GM21423 (cell line): ENCODE measurements around the gene MCOLN1.

Experiments used
- ATAC-seq: cut with Tn5 transposase; IDR thresholded peaks from one replicate; pipeline ENCODE4 v1.9.1; 2021; ENCODE audit warnings: mild to moderate bottlenecking, moderate library complexity; ENCODE audit not compliant: unreplicated experiment

MCOLN1 gene

DNA sequence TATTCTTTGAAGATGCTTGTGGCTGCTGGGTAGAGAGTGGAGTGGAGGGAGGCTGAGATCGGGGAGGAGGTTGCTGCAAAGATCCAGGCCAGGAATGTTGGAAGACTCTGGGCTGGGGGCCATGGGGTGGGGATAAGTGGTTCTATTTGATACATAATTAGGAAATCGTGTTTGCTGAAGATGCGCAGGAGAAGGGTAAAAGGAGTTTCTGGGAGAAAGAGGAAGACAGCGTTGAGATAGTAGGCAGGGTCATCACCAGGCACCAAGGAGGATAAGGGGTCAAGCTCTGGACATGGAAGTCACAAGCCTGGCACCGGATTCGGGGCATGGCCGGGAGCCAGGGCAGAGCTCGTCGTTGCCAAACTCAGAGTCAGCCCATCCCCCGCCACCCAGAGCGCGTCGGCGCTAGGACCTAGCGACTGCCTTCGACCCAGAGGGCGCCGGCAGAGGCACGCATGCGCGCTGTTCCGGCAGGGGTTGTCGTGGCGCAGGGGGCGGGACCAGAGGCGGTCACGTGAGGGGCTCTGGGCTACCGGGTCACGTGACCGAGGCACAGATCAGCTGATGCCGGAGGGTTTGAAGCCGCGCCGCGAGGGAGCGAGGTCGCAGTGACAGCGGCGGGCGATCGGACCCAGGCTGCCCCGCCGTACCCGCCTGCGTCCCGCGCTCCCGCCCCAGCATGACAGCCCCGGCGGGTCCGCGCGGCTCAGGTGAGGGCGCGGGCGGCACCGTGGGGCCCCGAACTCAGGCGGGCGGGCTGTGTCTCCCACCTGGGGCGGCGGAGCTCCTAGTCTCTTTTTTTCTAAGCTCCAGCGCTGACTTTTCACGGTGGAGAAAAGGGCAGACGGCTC is at the start of gene MCOLN1:
Gene MCOLN1, plus strand, starts transcription at position 553 of the 851 bp plus-strand sequence. Its CDS starts 127 bp downstream, at position 680.
- ATAC-seq = peak; percentile 89

DNA sequence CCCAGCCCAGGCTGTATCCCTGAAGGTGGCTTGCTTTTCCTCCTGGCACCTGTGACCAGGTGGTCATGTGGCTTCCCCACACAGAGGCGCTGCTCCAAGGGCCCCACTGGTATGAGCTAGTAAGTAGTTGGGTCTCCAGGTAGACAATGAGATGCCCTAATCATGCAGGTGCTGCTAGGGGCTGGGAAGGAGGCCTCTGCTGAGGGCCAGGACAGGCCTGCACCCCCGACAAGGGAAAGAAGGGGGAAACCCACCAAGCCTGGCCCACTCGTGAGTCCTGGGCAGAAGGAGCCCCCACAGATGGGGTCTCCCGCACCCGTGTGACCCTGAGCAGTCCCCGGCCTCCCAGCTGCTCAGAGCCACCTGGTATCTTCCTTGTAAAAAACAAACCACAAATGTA is 46.8 kb upstream of the MCOLN1 start:
- no peak for ATAC-seq

DNA sequence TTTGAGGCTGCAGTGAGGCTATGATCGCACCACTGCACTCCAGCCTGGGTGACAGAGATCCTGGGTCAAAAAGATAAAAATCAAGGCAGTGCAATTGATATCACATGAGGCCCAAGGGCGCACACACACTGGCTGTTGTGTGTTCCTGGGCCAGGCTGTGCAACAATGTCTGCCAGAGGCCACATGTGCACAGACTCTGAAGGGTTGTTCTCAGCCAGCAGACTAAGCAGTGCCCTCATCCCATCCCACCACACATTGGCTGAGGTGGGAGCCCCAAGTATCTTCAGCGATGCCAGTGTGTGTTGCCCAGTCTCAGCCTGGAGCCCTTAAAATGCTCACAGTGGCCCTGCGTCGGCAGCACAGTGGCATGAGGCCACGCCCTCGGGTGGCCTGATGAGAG is 46.2 kb upstream of the MCOLN1 start:
- no peak for ATAC-seq

DNA sequence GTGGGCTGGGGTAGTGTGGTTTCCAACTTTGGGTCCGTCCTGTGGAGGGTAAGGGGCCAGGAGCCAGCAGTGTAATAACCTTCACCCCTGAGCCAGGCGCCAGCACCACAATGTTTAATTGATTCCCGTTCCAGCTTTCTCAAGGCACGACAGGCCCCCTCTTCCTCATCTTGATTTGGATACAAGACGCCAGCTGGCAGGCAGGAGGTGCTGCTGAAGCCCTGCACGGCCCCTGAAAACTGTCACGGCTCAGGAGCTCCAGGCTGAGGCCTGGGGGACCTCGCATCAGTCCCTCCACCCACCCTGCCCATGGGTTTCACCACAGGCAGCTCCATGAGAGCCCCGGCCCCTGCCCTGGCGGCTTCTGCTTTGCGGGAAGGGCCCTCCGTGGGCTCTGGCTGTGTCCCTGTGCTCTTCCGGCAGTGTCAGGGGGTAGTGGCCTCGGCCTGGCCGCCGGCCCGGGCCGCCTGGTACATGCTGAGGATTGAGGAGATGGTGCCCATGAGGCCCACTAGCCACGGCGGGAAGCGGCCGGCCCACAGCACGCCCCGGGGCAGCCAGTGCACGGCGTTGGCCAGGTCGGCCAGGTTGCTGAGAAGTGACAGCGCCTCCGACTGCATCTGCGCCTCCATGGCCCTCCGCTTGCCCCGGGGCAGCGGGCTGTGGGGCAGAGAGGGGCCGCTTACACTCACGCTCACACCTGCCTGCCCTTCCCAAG is 45.5 kb upstream of the MCOLN1 start:
- ATAC-seq = no peak

DNA sequence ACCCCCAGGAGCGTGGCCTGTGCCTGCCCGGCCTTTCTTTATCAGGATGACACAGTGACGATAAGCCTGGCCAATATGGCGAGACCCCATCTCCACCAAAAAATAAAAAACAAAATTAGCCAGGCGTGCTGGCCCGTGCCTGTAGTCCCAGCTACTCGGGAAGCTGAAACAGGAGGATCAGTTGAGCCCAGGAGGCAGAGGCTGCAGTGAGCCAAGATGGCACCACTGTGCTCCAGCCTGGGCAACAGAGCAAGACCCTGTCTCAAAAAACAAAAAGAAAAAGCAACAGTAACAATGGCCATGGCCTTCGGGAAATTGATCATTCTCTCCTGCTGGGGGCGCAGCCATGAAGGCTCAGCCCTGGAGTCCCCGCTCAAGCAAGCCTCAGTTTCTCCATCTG is 44.7 kb upstream of the MCOLN1 start:
- no peak for ATAC-seq

DNA sequence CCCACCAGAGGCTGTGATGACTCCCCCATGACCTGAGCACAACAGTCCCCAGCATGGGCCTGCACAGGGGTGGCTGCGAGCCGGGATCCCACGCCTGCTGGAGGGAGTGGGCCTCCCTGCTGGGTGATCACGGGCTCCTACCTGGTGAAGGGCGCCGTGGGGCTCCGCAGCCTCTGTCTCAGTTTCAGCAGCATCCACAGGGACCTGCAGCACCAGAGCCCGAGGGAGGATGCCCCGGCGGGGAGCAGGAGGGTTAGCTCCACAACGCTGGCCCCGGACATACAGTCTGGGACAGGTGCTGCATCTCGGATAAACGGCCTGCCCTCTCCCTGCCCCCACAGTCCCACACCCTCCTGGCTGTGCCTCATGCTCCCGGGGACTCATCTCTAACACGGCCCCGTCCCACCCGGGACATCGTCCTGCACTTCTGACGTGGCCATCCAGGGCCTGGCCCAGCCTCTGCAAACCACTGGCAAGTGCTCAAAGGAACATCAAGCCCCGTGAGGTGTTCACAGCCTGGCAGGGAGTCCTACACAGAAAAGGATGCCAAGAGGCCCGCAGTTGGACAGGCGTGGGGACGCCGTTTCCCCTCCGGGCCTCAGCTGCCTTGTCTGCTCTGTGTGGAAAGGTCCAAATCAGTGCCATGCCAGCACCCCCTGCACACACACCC is 44.1 kb upstream of the MCOLN1 start:
- ATAC-seq = no peak

DNA sequence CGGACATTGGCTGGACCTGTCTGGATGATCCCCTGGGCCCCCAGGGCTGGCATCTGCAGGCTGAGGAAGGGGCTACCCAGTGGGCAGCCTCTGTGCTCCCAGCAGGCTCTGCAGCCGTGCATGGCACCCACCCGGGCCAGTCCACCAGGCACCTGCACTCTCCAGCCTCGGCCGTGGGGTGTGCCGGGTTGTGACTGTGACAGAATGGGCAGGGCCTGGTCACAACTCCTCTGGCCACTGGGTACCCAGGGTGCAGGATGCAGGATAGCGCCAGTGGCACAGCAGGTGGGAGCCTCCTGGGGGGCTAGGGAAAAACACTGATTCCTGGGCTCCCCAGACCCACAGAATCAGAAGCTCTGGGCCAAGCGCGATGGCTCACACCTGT is 43.6 kb upstream of the MCOLN1 start:
- ATAC-seq = no peak

DNA sequence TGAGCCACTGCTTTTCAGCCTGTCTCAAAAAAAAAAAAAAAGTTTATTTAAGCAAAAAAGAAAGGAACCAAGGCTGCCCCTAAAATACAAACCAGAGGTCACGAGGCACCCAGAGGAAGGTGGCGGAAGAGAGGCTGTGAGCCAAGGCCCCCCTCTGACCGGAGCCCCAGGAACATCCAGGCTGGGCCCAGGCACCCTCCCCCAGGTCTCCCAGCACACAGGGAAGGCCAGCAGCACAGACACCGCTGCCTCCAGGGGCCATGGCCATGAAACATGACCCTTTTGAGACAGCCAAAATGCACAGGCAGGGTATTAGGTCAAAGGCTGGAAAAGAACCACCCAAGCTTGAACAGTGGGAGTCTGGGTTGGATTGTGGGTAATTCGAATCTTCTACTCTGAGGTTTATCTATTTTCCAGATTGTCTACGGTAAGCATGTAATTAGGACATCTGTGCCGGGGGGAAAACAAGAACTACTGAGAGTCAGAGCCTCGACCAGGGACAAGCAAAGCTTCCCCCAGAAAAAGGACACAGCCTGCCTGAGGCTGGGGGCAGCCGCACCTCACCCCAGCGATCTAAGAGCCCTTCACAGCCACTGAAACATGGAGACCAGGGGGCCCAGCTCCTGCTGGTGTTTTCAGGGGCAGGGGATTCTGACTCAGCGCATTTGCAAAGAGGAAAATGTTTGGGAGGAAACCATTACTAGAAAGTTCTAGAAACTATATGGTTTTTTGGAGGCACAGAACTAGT is 42.0 kb upstream of the MCOLN1 start:
- ATAC-seq = no peak

DNA sequence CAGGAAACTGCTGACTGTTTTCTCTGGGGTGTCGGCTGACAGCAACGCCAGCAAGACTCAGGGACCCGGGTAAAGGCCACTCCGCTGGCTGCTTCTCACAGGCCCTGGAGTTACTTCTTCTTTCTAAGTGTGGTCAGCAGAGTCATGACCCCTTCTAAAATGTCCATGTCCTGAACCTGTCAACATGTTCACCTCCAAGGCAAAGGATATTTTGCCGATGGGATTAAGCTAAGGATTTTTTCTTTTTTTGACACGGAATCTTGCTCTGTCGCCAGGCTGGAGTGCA is 41.5 kb upstream of the MCOLN1 start:
- ATAC-seq = no peak

DNA sequence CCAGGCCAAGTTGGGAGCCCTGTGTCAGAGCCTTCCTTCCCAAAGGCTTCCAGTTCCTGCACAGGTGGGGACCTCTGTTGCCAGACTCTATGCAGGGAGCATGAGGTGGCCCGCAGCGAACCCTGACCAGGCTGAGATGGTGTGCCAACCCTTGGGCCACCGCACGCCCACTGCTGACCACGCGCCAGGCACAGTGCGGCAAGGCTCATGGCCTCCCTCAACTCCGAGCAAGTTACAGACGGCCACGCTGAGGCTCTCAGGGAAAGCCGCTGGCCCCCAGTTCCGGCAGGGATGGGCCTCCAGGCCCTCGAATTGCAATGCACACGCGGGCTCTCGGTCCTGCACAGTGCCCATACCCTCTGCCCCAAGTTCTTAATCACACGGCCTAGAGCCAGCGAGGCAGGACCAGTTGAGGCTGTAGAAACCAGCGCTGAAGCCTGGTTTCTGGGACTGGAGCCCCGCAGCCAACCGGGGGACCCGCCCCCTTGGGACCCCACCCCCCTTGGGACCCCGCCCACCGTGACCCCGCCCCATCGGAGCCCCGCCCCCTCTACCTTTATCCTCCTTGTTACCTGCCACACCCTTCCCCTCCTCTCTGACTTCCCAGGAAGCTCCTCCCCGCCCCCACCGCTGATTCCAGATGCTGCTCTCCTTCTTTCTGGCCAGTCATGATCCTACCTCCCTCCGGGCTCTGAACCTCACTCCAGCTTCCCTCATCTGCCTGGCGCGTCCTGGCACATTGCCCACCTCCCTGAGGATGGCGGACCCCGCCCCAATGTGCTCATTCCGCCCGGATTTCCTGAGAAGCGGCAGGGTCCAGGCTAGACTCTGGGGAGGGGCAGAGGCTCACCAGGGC is 39.6 kb upstream of the MCOLN1 start:
- ATAC-seq = no peak

DNA sequence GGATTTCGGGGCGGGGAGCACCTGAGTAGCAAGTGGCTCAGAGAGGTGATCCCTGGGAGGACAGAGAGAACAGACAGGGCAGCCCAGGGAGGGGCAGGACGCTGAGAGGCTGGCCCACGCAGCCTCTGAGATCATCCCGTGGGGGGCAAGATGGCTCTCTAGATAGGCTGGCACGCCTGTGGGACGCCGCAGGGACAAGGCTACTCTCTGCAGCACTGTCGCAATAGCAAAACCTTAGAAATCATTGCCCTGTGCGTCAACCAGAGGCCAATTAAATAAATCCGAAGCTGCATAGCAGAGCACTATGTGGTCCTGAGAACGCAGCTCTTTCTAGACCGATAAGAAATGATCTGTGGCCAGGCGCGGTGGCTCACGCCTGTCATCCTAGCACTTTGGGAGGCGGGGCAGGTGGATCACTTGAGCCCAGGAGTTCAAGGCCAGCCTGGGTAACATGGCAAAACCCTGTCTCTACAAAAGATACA is 38.7 kb upstream of the MCOLN1 start:
- ATAC-seq = no peak

DNA sequence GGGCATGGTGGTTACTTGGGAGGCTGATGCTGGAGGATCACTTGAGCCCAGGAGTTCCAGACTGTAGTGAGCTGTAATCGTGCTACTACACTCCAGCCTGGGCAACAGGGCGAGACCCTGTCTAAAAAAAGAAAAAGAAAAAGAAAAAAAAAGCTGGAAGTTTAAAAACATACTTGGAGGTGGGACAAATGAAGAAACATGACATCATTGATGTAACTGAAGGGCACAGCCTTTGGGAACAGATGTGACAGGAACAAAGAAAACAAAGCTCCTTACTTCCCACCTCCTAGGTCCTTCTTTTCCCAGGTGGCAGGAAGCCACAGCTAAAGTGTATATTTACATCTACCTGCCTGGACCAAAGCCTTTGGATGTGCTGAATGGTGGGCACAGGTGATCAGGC is 35.5 kb upstream of the MCOLN1 start:
- no peak for ATAC-seq

DNA sequence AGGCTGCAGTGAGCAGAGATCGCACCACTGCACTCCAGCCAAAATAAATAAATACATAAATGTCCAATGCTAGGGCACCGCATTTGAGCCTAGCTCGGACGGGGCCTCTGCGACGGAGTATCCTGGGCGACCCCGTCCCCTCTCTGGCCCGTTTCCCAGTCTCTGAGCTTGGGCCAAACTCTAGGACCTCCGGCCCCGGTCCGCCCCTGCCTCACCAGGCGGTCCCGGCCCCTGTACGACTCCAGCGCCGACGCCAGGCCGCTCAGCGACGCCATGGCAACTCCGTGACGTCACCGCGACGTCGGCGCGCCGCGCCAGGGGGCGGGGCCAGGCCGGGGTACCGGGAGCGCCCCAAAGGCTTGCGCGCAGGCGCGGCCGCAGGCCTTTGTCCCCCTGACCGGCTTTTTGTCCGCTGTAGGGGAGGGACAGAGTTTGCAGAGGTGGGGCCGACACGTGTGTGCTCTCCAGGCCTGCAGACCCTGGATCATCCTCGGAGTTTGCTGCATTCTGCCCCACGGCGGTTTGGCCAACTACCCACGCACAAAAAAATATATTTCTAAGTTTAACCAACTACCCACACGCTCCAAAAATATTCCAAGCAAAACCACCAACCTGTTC is 33.6 kb upstream of the MCOLN1 start, which contains the start of gene PEX11G:
Gene PEX11G, minus strand, starts transcription at position 300 of the 618 bp plus-strand sequence. Its CDS starts 25 bp downstream, at position 275.
- no peak for ATAC-seq

DNA sequence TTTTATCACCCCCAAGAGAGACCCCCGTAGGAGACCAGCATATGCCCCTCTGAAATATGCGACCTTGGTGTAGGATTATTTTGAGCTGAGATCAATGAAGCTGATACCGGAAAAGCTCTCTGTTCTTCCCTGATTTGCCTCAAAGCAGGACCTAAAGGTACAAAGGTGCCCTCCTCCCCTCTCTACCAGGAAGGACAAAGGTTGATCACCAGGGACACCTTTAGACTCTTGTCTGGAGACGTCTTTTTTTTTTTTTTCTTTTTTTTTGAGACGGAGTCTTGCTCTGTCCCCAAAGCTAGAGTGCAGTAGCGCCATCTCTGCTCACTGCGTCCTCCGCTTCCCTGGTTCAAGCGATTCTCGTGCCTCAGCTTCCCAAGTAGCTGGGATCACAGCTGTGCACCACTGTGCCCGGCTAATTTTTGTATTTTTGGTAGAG is 32.8 kb upstream of the MCOLN1 start:
- ATAC-seq = no peak

DNA sequence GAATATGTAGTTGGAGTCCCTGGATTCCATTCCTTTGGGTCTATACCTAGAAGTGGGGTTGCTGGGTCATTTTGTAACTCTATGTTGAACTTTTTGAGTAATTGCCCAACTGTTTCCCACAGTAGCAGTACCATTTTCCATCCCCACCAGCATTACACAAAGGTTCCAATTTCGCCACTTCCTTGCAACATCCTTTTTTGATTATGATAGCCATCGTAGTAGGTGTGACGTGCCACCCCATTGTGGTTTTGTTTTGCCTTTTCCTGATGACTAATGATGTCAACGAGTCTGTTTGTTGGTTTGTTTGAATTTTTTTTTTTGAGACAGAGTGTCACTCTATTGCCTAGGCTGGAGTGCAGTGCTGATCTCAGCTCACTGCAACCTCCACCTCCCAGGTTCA is 30.3 kb upstream of the MCOLN1 start:
- ATAC-seq = no peak

DNA sequence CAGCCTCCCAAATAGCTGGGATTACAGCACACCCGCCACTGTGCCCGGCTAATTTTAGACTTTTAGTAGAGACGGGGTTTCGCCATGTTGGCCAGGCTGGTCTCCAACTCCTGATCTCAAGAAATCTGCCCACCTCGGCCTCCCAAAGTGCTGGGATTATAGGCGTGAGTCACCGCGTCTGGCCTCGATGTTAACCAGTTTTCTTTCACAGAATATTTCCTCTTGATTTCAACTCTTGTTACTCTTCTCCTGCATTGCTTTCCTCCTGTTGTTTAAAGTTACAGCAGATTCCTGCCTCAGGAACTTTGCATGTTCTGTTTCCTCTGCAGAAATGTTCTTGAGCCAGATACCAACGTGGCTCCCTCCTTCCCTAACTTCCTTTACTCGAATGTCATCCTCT is 29.9 kb upstream of the MCOLN1 start:
- ATAC-seq = no peak

DNA sequence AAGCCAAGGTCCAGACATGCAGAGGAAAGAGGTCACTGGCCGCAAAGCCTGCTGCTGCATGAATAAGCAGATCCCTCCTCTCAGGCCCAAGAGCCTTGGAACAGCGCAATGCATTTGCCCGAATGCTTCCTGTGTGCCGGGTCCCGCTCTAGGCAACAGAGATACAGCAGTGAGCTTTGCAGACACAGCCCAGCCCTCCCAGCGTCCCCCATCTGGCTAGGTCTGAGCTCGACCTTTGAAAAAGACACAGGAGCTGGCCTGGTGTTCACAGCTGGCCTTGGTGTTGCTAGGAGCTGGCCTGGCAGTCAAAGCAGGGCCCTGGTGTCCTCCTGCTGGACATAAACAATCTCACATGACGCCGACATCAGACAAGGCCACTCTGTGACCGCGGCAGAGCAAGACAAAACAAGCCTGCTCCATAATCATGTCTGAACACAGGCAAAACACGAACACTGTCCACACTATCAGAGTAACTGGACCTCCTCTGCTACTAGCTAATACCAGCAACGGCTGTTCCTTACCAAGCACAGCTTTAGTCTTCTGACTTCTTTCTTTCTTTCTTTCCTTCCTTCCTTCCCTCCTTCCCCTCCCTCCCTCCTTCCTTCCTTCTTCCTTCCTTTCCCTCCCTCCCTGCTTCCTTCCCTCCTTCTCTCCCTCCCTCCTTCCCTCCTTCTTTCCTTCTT is 27.9 kb upstream of the MCOLN1 start:
- no peak for ATAC-seq

DNA sequence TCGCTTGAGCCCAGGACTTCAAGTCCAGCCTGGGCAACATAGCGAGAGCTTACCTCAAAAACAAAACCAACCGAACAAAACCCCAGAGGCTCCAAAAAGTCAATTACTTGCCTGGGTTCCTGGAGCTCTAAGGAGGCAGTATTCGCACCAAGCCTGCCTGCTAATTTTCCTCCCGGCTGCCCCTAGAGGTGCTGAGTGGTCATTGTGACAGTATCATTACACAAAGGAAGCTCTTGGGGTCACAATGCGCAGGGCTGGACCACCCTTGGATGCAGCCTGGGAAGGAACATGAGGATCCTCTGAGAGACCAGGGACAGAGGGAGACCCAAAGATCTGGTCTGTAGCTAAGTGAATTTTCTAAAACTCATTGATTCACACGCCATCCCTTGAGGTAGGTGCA is 25.1 kb upstream of the MCOLN1 start:
- ATAC-seq = no peak

DNA sequence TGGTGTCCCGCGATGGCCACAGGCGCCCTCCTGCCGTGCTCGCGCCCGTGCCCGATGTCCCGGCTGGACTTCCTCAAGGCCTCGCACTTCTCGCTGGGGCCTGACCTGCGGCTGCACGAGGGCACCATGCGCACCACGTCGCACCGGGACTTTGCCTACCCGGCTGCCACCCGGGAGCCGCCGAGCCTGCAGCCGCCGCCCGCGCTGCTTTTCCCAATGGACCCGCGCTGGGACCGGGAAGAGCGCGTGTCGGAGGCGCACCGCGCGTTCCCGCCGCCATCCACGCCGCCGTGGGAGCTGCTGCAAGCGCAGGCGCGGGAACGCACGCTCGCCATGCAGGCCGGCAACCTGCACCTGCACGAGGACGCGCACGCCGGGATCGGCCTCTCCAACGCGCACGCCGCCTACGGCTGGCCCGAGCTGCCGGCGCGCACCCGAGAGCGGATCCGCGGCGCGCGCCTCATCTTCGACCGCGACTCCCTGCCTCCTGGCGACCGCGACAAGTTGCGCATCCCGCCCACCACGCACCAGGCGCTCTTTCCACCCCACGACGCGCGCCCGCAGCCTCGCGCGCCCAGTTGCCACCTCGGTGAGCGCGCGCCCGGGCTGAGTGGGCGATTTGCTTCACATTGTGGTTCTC is 21.5 kb upstream of the MCOLN1 start:
- no peak for ATAC-seq
